Measurements from ENCODE around the gene COX4I1.
A peak's percentile ranks its signal among the peaks of the same experiment; 100 is the strongest.

- no peak for TF ChIP-seq EZH2 (IDR thresholded peaks at IDR 0.05; ENCODE audit: borderline replicate concordance, control insufficient read depth, low read depth, low read length)
- no peak for TF ChIP-seq ZSCAN29 (IDR thresholded peaks at IDR 0.05)
- no peak for TF ChIP-seq MYC (IDR thresholded peaks at IDR 0.05; ENCODE audit: insufficient read depth, insufficient read length, insufficient replicate concordance, low read length, severe bottlenecking)
- peak; percentile 24; the same call in 1 of the 2 replicates for TF ChIP-seq EED (IDR thresholded peaks at IDR 0.05; ENCODE audit: low read depth)
Measured at GRCh38 chr16:85751698-85752501, 47.6 kb upstream of the COX4I1 start.

Data from GM12878 (cell line).